Neural cell (in vitro differentiated cells): ENCODE results near the gene TMTC1. TPM values are rescaled to one million over a fixed set of nuclear protein-coding genes. Genes with fewer than 3 reads are reported as not detected.

Experiments
- H2AFZ ChIP-seq: fragments of 200-600, 300-800 bp; sonication (generic), shearing (Covaris generic); 2 replicates; pipeline ENCODE4 v1.6.0; 2014; ENCODE audit warnings: low read depth, mild to moderate bottlenecking, antibody characterized with exemption, low read length, moderate library complexity
- H3F3A ChIP-seq: fragments of 200-600 bp; shearing (Covaris generic); 2 replicates; pipeline ENCODE4 v1.6.1; 2016; ENCODE audit warnings: mild to moderate bottlenecking, moderate library complexity, mixed read lengths, antibody characterized with exemption, low read length; ENCODE audit not compliant: insufficient read depth, poor library complexity, severe bottlenecking
- H3K27ac ChIP-seq: fragments of 200-600, 300-800 bp; sonication (generic), shearing (Covaris generic); 2 replicates; pipeline ENCODE4 v1.5.1; 2014; ENCODE audit warnings: mild to moderate bottlenecking, low read length, moderate library complexity
- H3K27me3 ChIP-seq: fragments of 300-800, 200-600 bp; sonication (generic), shearing (Covaris generic); 2 replicates; pipeline ENCODE4 v1.6.0; 2014; ENCODE audit warnings: mild to moderate bottlenecking, low read depth, low read length, moderate library complexity; ENCODE audit not compliant: insufficient read depth
- H3K36me3 ChIP-seq: fragments of 300-800, 200-600 bp; sonication (generic), shearing (Covaris generic); 2 replicates; pipeline ENCODE4 v1.5.1; 2014; ENCODE audit warnings: mild to moderate bottlenecking, antibody characterized with exemption, low read length, moderate library complexity; ENCODE audit not compliant: insufficient read depth
- H3K4me2 ChIP-seq: fragments of 300-800, 200-600 bp; sonication (generic), shearing (Covaris generic); 2 replicates; pipeline ENCODE4 v1.6.0; 2014; ENCODE audit warnings: mild to moderate bottlenecking, low read length
- H3K4me3 ChIP-seq: fragments of 300-800, 200-600 bp; sonication (generic), shearing (Covaris generic); 2 replicates; pipeline ENCODE4 v1.5.1; 2014; ENCODE audit warnings: mild to moderate bottlenecking, low read length, moderate library complexity
- H3K79me2 ChIP-seq: fragments of 200-600 bp; shearing (Covaris generic); replicated peaks from 2 replicates; pipeline ENCODE4 v1.6.0; 2014; ENCODE audit warnings: mild to moderate bottlenecking, low read length, moderate library complexity; ENCODE audit not compliant: insufficient read depth
- H3K9ac ChIP-seq: fragments of 300-800, 200-600 bp; sonication (generic), shearing (Covaris generic); 2 replicates; pipeline ENCODE4 v1.6.1; 2016; ENCODE audit warnings: mild to moderate bottlenecking, low read length, mixed read lengths
- H3K9me2 ChIP-seq: fragments of 200-600 bp; shearing (Covaris generic); 2 replicates; pipeline ENCODE4 v1.6.1; 2016; ENCODE audit warnings: mild to moderate bottlenecking, low read length, mixed read lengths; ENCODE audit not compliant: insufficient read depth
- H3K9me3 ChIP-seq: fragments of 200-600, 300-800 bp; sonication (generic), shearing (Covaris generic); 2 replicates; pipeline ENCODE4 v1.6.1; 2016; ENCODE audit warnings: mild to moderate bottlenecking, mixed run types, low read length, moderate library complexity, mixed read lengths
- H4K20me1 ChIP-seq: fragments of 200-600 bp; shearing (Covaris generic); 2 replicates; pipeline ENCODE4 v1.6.1; 2016; ENCODE audit warnings: mild to moderate bottlenecking, mixed run types; ENCODE audit not compliant: insufficient read depth
- CTCF ChIP-seq: fragments of 450-650 bp; IDR thresholded peaks from 2 replicates; pipeline ENCODE4 v1.5.1; 2014; ENCODE audit warnings: antibody characterized with exemption, mild to moderate bottlenecking, moderate library complexity; ENCODE audit not compliant: poor library complexity, severe bottlenecking
- EP300 ChIP-seq: fragments of 450-650 bp; conservative IDR thresholded peaks from 2 replicates; pipeline ENCODE4 v1.6.1; 2014; ENCODE audit warnings: antibody characterized with exemption, mild to moderate bottlenecking, moderate library complexity; ENCODE audit not compliant: poor library complexity, severe bottlenecking
- EZH2 ChIP-seq: fragments of 200-600, 300-800 bp; shearing (Covaris generic), sonication (generic); IDR thresholded peaks from 2 replicates; pipeline ENCODE4 v1.6.1; 2014; ENCODE audit warnings: antibody characterized with exemption, low read length, borderline replicate concordance, mild to moderate bottlenecking; ENCODE audit not compliant: insufficient read depth, poor library complexity, severe bottlenecking
- MXI1 ChIP-seq: fragments of 450-650 bp; conservative IDR thresholded peaks from 2 replicates; pipeline ENCODE4 v1.6.1; 2014; ENCODE audit warnings: antibody characterized with exemption, mild to moderate bottlenecking; ENCODE audit not compliant: poor library complexity, severe bottlenecking
- POLR2AphosphoS5 ChIP-seq: IDR thresholded peaks from 2 replicates; pipeline ENCODE4 v1.6.1; 2012
- RAD21 ChIP-seq: fragments of 450-650 bp; conservative IDR thresholded peaks from 2 replicates; pipeline ENCODE4 v1.6.1; 2014; ENCODE audit warnings: antibody characterized with exemption, mild to moderate bottlenecking, moderate library complexity
- SMC3 ChIP-seq: fragments of 450-650 bp; conservative IDR thresholded peaks from 2 replicates; pipeline ENCODE4 v1.6.1; 2014; ENCODE audit warnings: antibody characterized with exemption, mild to moderate bottlenecking, moderate library complexity; ENCODE audit not compliant: poor library complexity
- TAF1 ChIP-seq: IDR thresholded peaks from 2 replicates; pipeline ENCODE4 v1.6.1; 2012; ENCODE audit warnings: low read depth
- polyA plus RNA-seq: library from polyadenylated mRNA; depleted of rRNA; stranded (reverse); fragments of >200 nt; gene quantifications from 2 replicates; pipeline ENCODE4 v1.2.3, GENCODE V29; 2014
- TF ChIP-seq, protein P1 (sequence below): IDR thresholded peaks from 2 replicates; pipeline ENCODE4 v1.6.1; 2012; ENCODE audit warnings: borderline replicate concordance

Gene TMTC1
- polyA plus RNA-seq, 1 donor from 2014 or later, result 10.0 TPM

- Histone ChIP-seq H3K36me3 (no peaks in the 10 kb centered on the region), H3K4me2 (no peak overlapping the region), H3K9me3 (no peaks in the 10 kb centered on the region), H2AFZ (no peak overlapping the region), H3K9ac (no peak overlapping the region), H3F3A (no peaks in the 10 kb centered on the region), H3K4me3 (no peak overlapping the region), H3K9me2 (no peaks in the 10 kb centered on the region), H3K27ac (no peak overlapping the region), H3K79me2 (no peaks in the 10 kb centered on the region), H3K27me3 (no peaks in the 10 kb centered on the region), H4K20me1 (no peaks in the 10 kb centered on the region)
- TF ChIP-seq, protein P1, sequence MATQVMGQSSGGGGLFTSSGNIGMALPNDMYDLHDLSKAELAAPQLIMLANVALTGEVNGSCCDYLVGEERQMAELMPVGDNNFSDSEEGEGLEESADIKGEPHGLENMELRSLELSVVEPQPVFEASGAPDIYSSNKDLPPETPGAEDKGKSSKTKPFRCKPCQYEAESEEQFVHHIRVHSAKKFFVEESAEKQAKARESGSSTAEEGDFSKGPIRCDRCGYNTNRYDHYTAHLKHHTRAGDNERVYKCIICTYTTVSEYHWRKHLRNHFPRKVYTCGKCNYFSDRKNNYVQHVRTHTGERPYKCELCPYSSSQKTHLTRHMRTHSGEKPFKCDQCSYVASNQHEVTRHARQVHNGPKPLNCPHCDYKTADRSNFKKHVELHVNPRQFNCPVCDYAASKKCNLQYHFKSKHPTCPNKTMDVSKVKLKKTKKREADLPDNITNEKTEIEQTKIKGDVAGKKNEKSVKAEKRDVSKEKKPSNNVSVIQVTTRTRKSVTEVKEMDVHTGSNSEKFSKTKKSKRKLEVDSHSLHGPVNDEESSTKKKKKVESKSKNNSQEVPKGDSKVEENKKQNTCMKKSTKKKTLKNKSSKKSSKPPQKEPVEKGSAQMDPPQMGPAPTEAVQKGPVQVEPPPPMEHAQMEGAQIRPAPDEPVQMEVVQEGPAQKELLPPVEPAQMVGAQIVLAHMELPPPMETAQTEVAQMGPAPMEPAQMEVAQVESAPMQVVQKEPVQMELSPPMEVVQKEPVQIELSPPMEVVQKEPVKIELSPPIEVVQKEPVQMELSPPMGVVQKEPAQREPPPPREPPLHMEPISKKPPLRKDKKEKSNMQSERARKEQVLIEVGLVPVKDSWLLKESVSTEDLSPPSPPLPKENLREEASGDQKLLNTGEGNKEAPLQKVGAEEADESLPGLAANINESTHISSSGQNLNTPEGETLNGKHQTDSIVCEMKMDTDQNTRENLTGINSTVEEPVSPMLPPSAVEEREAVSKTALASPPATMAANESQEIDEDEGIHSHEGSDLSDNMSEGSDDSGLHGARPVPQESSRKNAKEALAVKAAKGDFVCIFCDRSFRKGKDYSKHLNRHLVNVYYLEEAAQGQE, result no peak
- TF ChIP-seq EZH2 (no peak), MXI1 (no peak), EP300 (no peak), TAF1 (no peak), SMC3 (no peak), RAD21 (no peak), CTCF (no peak), POLR2AphosphoS5 (no peak)
Observed at GRCh38 chr12:29711381-29711780, 72.4 kb downstream of the TMTC1 start.

- Histone ChIP-seq H3K9ac (no peak overlapping the region), H3K27ac (no peak overlapping the region), H3K9me2 (no peaks in the 10 kb centered on the region), H2AFZ (no peak overlapping the region), H3K4me3 (no peak overlapping the region), H3K27me3 (no peaks in the 10 kb centered on the region), H4K20me1 (no peaks in the 10 kb centered on the region), H3K9me3 (no peaks in the 10 kb centered on the region), H3K4me2 (no peak overlapping the region), H3K79me2 (no peaks in the 10 kb centered on the region), H3F3A (no peaks in the 10 kb centered on the region), H3K36me3 (no peaks in the 10 kb centered on the region)
- TF ChIP-seq MXI1 (no peak), POLR2AphosphoS5 (peak; percentile 23), EP300 (no peak)
- TF ChIP-seq, protein P1, result peak; percentile 57
Observed at GRCh38 chr12:29710104-29710503, 73.6 kb downstream of the TMTC1 start.
